H1 (cell line): ENCODE measurements around the gene ZNF280C. TPM values are rescaled to one million over a fixed set of nuclear protein-coding genes. Genes with fewer than 3 reads are reported as not detected.

ENCODE experiments used
- ASH2L ChIP-seq: fragments of 200-600, 300-600 bp; sonication (generic); IDR thresholded peaks from one replicate; pipeline ENCODE4 v1.7.1; 2017; ENCODE audit warnings: low read length
- EGR1 ChIP-seq: IDR thresholded peaks from 2 replicates; pipeline ENCODE4 v1.6.1; 2011; ENCODE audit warnings: low read depth, low read length, borderline replicate concordance
- MAFK ChIP-seq: IDR thresholded peaks from 2 replicates; pipeline ENCODE4 v1.6.1; 2012; ENCODE audit warnings: low read depth, mild to moderate bottlenecking, improper control_type of control experiment, low read length
- SP2 ChIP-seq: IDR thresholded peaks from 2 replicates; pipeline ENCODE4 v1.6.1; 2012; ENCODE audit warnings: mild to moderate bottlenecking, low read length, inconsistent platforms
- SRF ChIP-seq: IDR thresholded peaks from 2 replicates; pipeline ENCODE4 v1.6.1; 2011; ENCODE audit warnings: mild to moderate bottlenecking, low read depth, low read length, moderate library complexity
- polyA plus RNA-seq, 7 experiments: library from polyadenylated mRNA; depleted of rRNA in 3 of 7; stranded (reverse) in 5 of 7; unstranded in 2 of 7; fragments of >200 nt in 5 of 7; fragments of 200-250 nt in 2 of 7; gene quantifications; 1 replicate in 5 of 7; 2 replicates in 1 of 7; 4 replicates in 1 of 7; pipeline versions ENCODE4 v1.2.1 to v1.2.3, GENCODE V29; 2011 to 2013; ENCODE audit warnings: missing spikeins in 2 of 7, mixed read lengths in 2 of 7
- total RNA-seq: library from RNA; stranded (reverse); fragmentation: NEBNext Ultra II Directional; extraction: Animal tissue kit (Norgen Biotek cat#: 25700); gene quantifications from 2 replicates; pipeline ENCODE4 v1.2.1, GENCODE V29; 2021
- TF ChIP-seq, protein P1 (sequence below): fragments of 300-600 bp; sonication (generic); IDR thresholded peaks from 2 replicates; pipeline ENCODE4 v1.7.1; 2012; ENCODE audit warnings: low read length, moderate library complexity, mild to moderate bottlenecking, inconsistent platforms; ENCODE audit not compliant: insufficient replicate concordance
- TF ChIP-seq, protein P2 (sequence below), 3 experiments: IDR thresholded peaks; 1 replicate in 2 of 3; 2 replicates in 1 of 3; pipeline versions ENCODE4 v1.5.1 to v1.6.1; 2011; ENCODE audit warnings: low read length in 3 of 3, mild to moderate bottlenecking in 3 of 3, inconsistent platforms in 2 of 3, low read depth in 1 of 3, moderate library complexity in 1 of 3; ENCODE audit not compliant: insufficient read depth in 1 of 3; ENCODE audit errors: control extremely low read depth in 1 of 3

Gene ZNF280C
- total and polyA plus RNA-seq, 2 of the 8 experiments (the other 6 are each of a cell fraction or from before 2014, with no cell fraction given): 8.4 to 13.4 TPM

DNA sequence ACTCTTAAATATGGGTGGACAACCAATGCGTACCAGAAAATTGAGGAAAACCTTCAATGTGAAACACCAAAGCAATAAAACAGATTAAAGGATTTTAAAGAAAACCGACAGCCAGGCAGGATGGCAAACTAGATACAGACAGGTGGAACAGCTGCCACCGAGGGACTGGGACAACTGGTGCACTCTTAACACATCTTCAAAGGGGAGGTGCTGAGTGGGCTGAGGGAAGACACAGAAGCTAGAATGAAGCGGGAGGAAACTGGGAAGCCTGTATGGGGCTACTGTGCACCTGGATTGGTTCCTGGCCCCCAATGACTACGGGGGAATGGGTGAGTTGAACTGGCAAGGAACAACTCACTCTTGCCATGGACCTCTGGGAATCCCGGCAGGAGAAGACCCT, 20.7 kb downstream of the ZNF280C start (continued):
- TF ChIP-seq, protein P1, sequence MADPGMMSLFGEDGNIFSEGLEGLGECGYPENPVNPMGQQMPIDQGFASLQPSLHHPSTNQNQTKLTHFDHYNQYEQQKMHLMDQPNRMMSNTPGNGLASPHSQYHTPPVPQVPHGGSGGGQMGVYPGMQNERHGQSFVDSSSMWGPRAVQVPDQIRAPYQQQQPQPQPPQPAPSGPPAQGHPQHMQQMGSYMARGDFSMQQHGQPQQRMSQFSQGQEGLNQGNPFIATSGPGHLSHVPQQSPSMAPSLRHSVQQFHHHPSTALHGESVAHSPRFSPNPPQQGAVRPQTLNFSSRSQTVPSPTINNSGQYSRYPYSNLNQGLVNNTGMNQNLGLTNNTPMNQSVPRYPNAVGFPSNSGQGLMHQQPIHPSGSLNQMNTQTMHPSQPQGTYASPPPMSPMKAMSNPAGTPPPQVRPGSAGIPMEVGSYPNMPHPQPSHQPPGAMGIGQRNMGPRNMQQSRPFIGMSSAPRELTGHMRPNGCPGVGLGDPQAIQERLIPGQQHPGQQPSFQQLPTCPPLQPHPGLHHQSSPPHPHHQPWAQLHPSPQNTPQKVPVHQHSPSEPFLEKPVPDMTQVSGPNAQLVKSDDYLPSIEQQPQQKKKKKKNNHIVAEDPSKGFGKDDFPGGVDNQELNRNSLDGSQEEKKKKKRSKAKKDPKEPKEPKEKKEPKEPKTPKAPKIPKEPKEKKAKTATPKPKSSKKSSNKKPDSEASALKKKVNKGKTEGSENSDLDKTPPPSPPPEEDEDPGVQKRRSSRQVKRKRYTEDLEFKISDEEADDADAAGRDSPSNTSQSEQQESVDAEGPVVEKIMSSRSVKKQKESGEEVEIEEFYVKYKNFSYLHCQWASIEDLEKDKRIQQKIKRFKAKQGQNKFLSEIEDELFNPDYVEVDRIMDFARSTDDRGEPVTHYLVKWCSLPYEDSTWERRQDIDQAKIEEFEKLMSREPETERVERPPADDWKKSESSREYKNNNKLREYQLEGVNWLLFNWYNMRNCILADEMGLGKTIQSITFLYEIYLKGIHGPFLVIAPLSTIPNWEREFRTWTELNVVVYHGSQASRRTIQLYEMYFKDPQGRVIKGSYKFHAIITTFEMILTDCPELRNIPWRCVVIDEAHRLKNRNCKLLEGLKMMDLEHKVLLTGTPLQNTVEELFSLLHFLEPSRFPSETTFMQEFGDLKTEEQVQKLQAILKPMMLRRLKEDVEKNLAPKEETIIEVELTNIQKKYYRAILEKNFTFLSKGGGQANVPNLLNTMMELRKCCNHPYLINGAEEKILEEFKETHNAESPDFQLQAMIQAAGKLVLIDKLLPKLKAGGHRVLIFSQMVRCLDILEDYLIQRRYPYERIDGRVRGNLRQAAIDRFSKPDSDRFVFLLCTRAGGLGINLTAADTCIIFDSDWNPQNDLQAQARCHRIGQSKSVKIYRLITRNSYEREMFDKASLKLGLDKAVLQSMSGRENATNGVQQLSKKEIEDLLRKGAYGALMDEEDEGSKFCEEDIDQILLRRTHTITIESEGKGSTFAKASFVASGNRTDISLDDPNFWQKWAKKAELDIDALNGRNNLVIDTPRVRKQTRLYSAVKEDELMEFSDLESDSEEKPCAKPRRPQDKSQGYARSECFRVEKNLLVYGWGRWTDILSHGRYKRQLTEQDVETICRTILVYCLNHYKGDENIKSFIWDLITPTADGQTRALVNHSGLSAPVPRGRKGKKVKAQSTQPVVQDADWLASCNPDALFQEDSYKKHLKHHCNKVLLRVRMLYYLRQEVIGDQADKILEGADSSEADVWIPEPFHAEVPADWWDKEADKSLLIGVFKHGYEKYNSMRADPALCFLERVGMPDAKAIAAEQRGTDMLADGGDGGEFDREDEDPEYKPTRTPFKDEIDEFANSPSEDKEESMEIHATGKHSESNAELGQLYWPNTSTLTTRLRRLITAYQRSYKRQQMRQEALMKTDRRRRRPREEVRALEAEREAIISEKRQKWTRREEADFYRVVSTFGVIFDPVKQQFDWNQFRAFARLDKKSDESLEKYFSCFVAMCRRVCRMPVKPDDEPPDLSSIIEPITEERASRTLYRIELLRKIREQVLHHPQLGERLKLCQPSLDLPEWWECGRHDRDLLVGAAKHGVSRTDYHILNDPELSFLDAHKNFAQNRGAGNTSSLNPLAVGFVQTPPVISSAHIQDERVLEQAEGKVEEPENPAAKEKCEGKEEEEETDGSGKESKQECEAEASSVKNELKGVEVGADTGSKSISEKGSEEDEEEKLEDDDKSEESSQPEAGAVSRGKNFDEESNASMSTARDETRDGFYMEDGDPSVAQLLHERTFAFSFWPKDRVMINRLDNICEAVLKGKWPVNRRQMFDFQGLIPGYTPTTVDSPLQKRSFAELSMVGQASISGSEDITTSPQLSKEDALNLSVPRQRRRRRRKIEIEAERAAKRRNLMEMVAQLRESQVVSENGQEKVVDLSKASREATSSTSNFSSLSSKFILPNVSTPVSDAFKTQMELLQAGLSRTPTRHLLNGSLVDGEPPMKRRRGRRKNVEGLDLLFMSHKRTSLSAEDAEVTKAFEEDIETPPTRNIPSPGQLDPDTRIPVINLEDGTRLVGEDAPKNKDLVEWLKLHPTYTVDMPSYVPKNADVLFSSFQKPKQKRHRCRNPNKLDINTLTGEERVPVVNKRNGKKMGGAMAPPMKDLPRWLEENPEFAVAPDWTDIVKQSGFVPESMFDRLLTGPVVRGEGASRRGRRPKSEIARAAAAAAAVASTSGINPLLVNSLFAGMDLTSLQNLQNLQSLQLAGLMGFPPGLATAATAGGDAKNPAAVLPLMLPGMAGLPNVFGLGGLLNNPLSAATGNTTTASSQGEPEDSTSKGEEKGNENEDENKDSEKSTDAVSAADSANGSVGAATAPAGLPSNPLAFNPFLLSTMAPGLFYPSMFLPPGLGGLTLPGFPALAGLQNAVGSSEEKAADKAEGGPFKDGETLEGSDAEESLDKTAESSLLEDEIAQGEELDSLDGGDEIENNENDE: no peak
- TF ChIP-seq ASH2L (no peak), SRF (no peak), EGR1 (no peak), SP2 (no peak), MAFK (no peak)
- TF ChIP-seq, protein P2, sequence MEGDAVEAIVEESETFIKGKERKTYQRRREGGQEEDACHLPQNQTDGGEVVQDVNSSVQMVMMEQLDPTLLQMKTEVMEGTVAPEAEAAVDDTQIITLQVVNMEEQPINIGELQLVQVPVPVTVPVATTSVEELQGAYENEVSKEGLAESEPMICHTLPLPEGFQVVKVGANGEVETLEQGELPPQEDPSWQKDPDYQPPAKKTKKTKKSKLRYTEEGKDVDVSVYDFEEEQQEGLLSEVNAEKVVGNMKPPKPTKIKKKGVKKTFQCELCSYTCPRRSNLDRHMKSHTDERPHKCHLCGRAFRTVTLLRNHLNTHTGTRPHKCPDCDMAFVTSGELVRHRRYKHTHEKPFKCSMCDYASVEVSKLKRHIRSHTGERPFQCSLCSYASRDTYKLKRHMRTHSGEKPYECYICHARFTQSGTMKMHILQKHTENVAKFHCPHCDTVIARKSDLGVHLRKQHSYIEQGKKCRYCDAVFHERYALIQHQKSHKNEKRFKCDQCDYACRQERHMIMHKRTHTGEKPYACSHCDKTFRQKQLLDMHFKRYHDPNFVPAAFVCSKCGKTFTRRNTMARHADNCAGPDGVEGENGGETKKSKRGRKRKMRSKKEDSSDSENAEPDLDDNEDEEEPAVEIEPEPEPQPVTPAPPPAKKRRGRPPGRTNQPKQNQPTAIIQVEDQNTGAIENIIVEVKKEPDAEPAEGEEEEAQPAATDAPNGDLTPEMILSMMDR (IDR thresholded peaks at IDR 0.05; ENCODE audit: control extremely low read depth in 1 of 3, insufficient read depth in 1 of 3, low read depth in 1 of 3, low read length in 3 of 3): no peak
